Activated CD8-positive, alpha-beta memory T cell treated with anti-CD3 and anti-CD28 coated beads for 24 hours (primary cell): ENCODE measurements around the gene HIVEP3.
A peak's percentile ranks its signal among the peaks of the same experiment; 100 is the strongest.

Source experiments
- DNase-seq: peaks from one replicate; pipeline ENCODE4 v3.0.0-alpha.2; 2020

Gene HIVEP3

GRCh38 chr1:41592451-41593125 is 326.1 kb downstream of the HIVEP3 start:
- no peak for DNase-seq

GRCh38 chr1:41591891-41592290 is 326.8 kb downstream of the HIVEP3 start:
- DNase-seq, result no peak

- no peak for DNase-seq
These were observed 328.4 kb downstream of the HIVEP3 start for GRCh38 chr1:41590331-41590730.

GRCh38 chr1:41589395-41589794 is 329.3 kb downstream of the HIVEP3 start:
- no peak for DNase-seq

- no peak for DNase-seq
These were observed 330.3 kb downstream of the HIVEP3 start for GRCh38 chr1:41588334-41588875.

GRCh38 chr1:41587791-41588190 is 330.9 kb downstream of the HIVEP3 start:
- peak; percentile 28 for DNase-seq

- DNase-seq, result no peak
These were observed 332.5 kb downstream of the HIVEP3 start for GRCh38 chr1:41586230-41586629.

GRCh38 chr1:41583658-41584547 is 334.8 kb downstream of the HIVEP3 start:
- no peak for DNase-seq

- DNase-seq, result no peak
These were observed 335.7 kb downstream of the HIVEP3 start for GRCh38 chr1:41582851-41583657.

GRCh38 chr1:41582351-41582750 is 336.4 kb downstream of the HIVEP3 start:
- no peak for DNase-seq

GRCh38 chr1:41582004-41582325 is 336.8 kb downstream of the HIVEP3 start:
- peak; percentile 54 for DNase-seq

- DNase-seq, result peak; percentile 51
These were observed 337.3 kb downstream of the HIVEP3 start for GRCh38 chr1:41581216-41582003.

- DNase-seq, result peak; percentile 54
These were observed 338.1 kb downstream of the HIVEP3 start for GRCh38 chr1:41580520-41581172.

GRCh38 chr1:41580021-41580420 is 338.7 kb downstream of the HIVEP3 start:
- DNase-seq, result peak; percentile 46

GRCh38 chr1:41578712-41579335 is 339.9 kb downstream of the HIVEP3 start:
- peak; percentile 47 for DNase-seq

- peak; percentile 53 for DNase-seq
These were observed 342.1 kb downstream of the HIVEP3 start for GRCh38 chr1:41576620-41577019.

- DNase-seq, result peak; percentile 52
These were observed 342.5 kb downstream of the HIVEP3 start for GRCh38 chr1:41576206-41576605.

GRCh38 chr1:41574842-41575241 is 343.9 kb downstream of the HIVEP3 start:
- no peak for DNase-seq

GRCh38 chr1:41573785-41574713 is 344.7 kb downstream of the HIVEP3 start:
- DNase-seq, result peak; percentile 87

GRCh38 chr1:41573194-41573593 is 345.5 kb downstream of the HIVEP3 start:
- no peak for DNase-seq
